SK-N-SH treated with all-trans-retinoic acid at 6 μM for 48 hours (cell line): Measurements from ENCODE around the gene PLCB1.

Experiments
- ATAC-seq: fragments of 200-7000 bp; cut with Tn5 transposase; 3 replicates; pipeline ENCODE4 v1.9.1; 2020; ENCODE audit warnings: mild to moderate bottlenecking, moderate library complexity
- ARNTL ChIP-seq: fragments of 450-650 bp; formaldehyde crosslinking; IDR thresholded peaks from 2 replicates; pipeline ENCODE4 v1.5.0; 2020; ENCODE audit warnings: low read depth, mild to moderate bottlenecking, moderate library complexity, borderline replicate concordance
- BACH2 ChIP-seq: fragments of 250-450 bp; sonication (Bioruptor Pico); IDR thresholded peaks from 2 replicates; pipeline ENCODE4 v1.9.0; 2021; ENCODE audit warnings: mild to moderate bottlenecking, borderline replicate concordance
- CREB5 ChIP-seq: fragments of 250-450 bp; sonication (Bioruptor Pico); IDR thresholded peaks from 2 replicates; pipeline ENCODE4 v1.5.1; 2020; ENCODE audit warnings: low read depth, mild to moderate bottlenecking, moderate library complexity
- CSDC2 ChIP-seq: fragments of 250-450 bp; sonication (Bioruptor Pico); IDR thresholded peaks from 2 replicates; pipeline ENCODE4 v1.5.0; 2020; ENCODE audit warnings: mild to moderate bottlenecking, moderate library complexity
- CSRNP3 ChIP-seq: fragments of 250-450 bp; sonication (Bioruptor Pico); IDR thresholded peaks from 2 replicates; pipeline ENCODE4 v1.5.1; 2021; ENCODE audit warnings: mild to moderate bottlenecking, moderate library complexity
- ESRRG ChIP-seq: fragments of 250-450 bp; sonication (Bioruptor Pico); IDR thresholded peaks from 2 replicates; pipeline ENCODE4 v1.6.1; 2021; ENCODE audit warnings: mild to moderate bottlenecking
- GLIS3 ChIP-seq: fragments of 250-450 bp; sonication (Bioruptor Pico); IDR thresholded peaks from 2 replicates; pipeline ENCODE4 v1.5.0; 2020; ENCODE audit warnings: mild to moderate bottlenecking, moderate library complexity
- ISL1 ChIP-seq: fragments of 250-450 bp; sonication (Bioruptor Pico); IDR thresholded peaks from 2 replicates; pipeline ENCODE4 v2.1.2; 2022; ENCODE audit warnings: mild to moderate bottlenecking, moderate library complexity
- OSR1 ChIP-seq: fragments of 250-450 bp; sonication (Bioruptor Pico); IDR thresholded peaks from 2 replicates; pipeline ENCODE4 v1.8.0; 2022; ENCODE audit warnings: moderate library complexity, mild to moderate bottlenecking, inconsistent platforms
- PATZ1 ChIP-seq: fragments of 250-450 bp; sonication (Bioruptor Pico); IDR thresholded peaks from 2 replicates; pipeline ENCODE4 v1.8.0; 2020; ENCODE audit warnings: mild to moderate bottlenecking, moderate library complexity, borderline replicate concordance
- POU6F1 ChIP-seq: fragments of 250-450 bp; sonication (Bioruptor Pico); IDR thresholded peaks from 2 replicates; pipeline ENCODE4 v1.8.0; 2021; ENCODE audit warnings: low read depth, mild to moderate bottlenecking, moderate library complexity, borderline replicate concordance
- PPARA ChIP-seq: fragments of 250-450 bp; sonication (Bioruptor Pico); IDR thresholded peaks from 2 replicates; pipeline ENCODE4 v1.5.0; 2020; ENCODE audit warnings: mild to moderate bottlenecking, borderline replicate concordance
- RARB ChIP-seq: fragments of 250-450 bp; sonication (Bioruptor Pico); IDR thresholded peaks from 2 replicates; pipeline ENCODE4 v1.8.0; 2021; ENCODE audit warnings: mild to moderate bottlenecking, moderate library complexity
- SNAI2 ChIP-seq: fragments of 250-450 bp; sonication (Bioruptor Pico); IDR thresholded peaks from 2 replicates; pipeline ENCODE4 v1.5.0; 2020; ENCODE audit warnings: mild to moderate bottlenecking, moderate library complexity
- TCF4 ChIP-seq: fragments of 250-450 bp; sonication (Bioruptor Pico); IDR thresholded peaks from 2 replicates; pipeline ENCODE4 v1.8.0; 2021; ENCODE audit warnings: mild to moderate bottlenecking, moderate library complexity, borderline replicate concordance
- TOX ChIP-seq: fragments of 250-450 bp; sonication (Bioruptor Pico); IDR thresholded peaks from 2 replicates; pipeline ENCODE4 v1.8.0; 2021; ENCODE audit warnings: mild to moderate bottlenecking, moderate library complexity, borderline replicate concordance
- TSHZ2 ChIP-seq: fragments of 250-450 bp; sonication (Bioruptor Pico); IDR thresholded peaks from 2 replicates; pipeline ENCODE4 v1.5.0; 2020; ENCODE audit warnings: mild to moderate bottlenecking, moderate library complexity
- ZC3H10 ChIP-seq: fragments of 250-450 bp; sonication (Bioruptor Pico); IDR thresholded peaks from 2 replicates; pipeline ENCODE4 v1.5.1; 2021; ENCODE audit warnings: mild to moderate bottlenecking, moderate library complexity
- ZFP30 ChIP-seq: fragments of 450-650 bp; formaldehyde crosslinking; IDR thresholded peaks from 2 replicates; pipeline ENCODE4 v1.5.0; 2022; ENCODE audit warnings: mild to moderate bottlenecking, moderate library complexity
- ZNF565 ChIP-seq: fragments of 450-650 bp; formaldehyde crosslinking; conservative IDR thresholded peaks from 2 replicates; pipeline ENCODE4 v1.5.0; 2020; ENCODE audit warnings: low read depth, mild to moderate bottlenecking, moderate library complexity
- ZNF70 ChIP-seq: fragments of 450-650 bp; formaldehyde crosslinking; IDR thresholded peaks from 2 replicates; pipeline ENCODE4 v1.5.0; 2020; ENCODE audit warnings: mild to moderate bottlenecking, moderate library complexity
- ZNF8 ChIP-seq: fragments of 450-650 bp; formaldehyde crosslinking; IDR thresholded peaks from 2 replicates; pipeline ENCODE4 v1.5.0; 2020; ENCODE audit warnings: mild to moderate bottlenecking, moderate library complexity

PLCB1 gene

GRCh38 chr20:8168785-8169288, 36.8 kb downstream of the PLCB1 start:
- ATAC-seq, result no peak
- TF ChIP-seq CREB5 (CRISPR knock-in tag), result no peak

- no peak for ATAC-seq
- TF ChIP-seq ISL1 (CRISPR knock-in tag), result no peak
- no peak for TF ChIP-seq TOX
- TF ChIP-seq ARNTL (CRISPR knock-in tag), result no peak
- no peak for TF ChIP-seq ZC3H10
- no peak for TF ChIP-seq ZNF8 (CRISPR knock-in tag)
- no peak for TF ChIP-seq PPARA (CRISPR knock-in tag)
- no peak for TF ChIP-seq CSRNP3 (CRISPR knock-in tag)
- TF ChIP-seq BACH2 (CRISPR knock-in tag), result no peak
- no peak for TF ChIP-seq SNAI2 (CRISPR knock-in tag)
- no peak for TF ChIP-seq ESRRG (CRISPR knock-in tag)
- TF ChIP-seq RARB, result no peak
- no peak for TF ChIP-seq OSR1
- TF ChIP-seq ZNF565 (CRISPR knock-in tag), result no peak
- no peak for TF ChIP-seq ZNF70
- no peak for TF ChIP-seq CSDC2 (CRISPR knock-in tag)
- TF ChIP-seq POU6F1, result no peak
- TF ChIP-seq ZFP30 (CRISPR knock-in tag), result no peak
- TF ChIP-seq PATZ1 (CRISPR knock-in tag), result no peak
- TF ChIP-seq, all 23 proteins: peak for 0
Measured at GRCh38 chr20:8170921-8171320, 38.9 kb downstream of the PLCB1 start.

- TF ChIP-seq PPARA (CRISPR knock-in tag), result no peak
- no peak for TF ChIP-seq RARB
- no peak for TF ChIP-seq ZC3H10
- no peak for TF ChIP-seq SNAI2 (CRISPR knock-in tag)
- TF ChIP-seq TOX, result no peak
- no peak for TF ChIP-seq PATZ1 (CRISPR knock-in tag)
- no peak for TF ChIP-seq TSHZ2 (CRISPR knock-in tag)
- no peak for TF ChIP-seq ZFP30 (CRISPR knock-in tag)
- no peak for TF ChIP-seq OSR1
- no peak for TF ChIP-seq ZNF565 (CRISPR knock-in tag)
- TF ChIP-seq TCF4, result no peak
- no peak for TF ChIP-seq ARNTL (CRISPR knock-in tag)
- TF ChIP-seq CSRNP3 (CRISPR knock-in tag), result no peak
- TF ChIP-seq GLIS3 (CRISPR knock-in tag), result no peak
- no peak for TF ChIP-seq CREB5 (CRISPR knock-in tag)
- ATAC-seq, result no peak
Measured at GRCh38 chr20:8172191-8172590, 40.1 kb downstream of the PLCB1 start.
